K562 (cell line): ENCODE measurements around the gene CFL1. TPM values are rescaled to one million over a fixed set of nuclear protein-coding genes. Genes with fewer than 3 reads are reported as not detected.

Source experiments
- CBX2 ChIP-seq: fragments of 200-600 bp; sonication (generic); IDR thresholded peaks from one replicate; pipeline ENCODE4 v1.6.1; 2012; ENCODE audit warnings: mild to moderate bottlenecking, low read length, inconsistent platforms; ENCODE audit not compliant: insufficient read depth, poor library complexity, severe bottlenecking
- CHD7 ChIP-seq: fragments of 200-600 bp; sonication (generic); IDR thresholded peaks from one replicate; pipeline ENCODE4 v1.6.1; 2012; ENCODE audit warnings: mild to moderate bottlenecking, low read depth, low read length, inconsistent platforms
- KDM4B ChIP-seq, 2 experiments: fragments of 450-650 bp in 1 of 2; sonication (generic) in 1 of 2; IDR thresholded peaks; 2 replicates each; pipeline ENCODE4 v1.6.1; 2016 to 2017; ENCODE audit warnings: borderline replicate concordance in 2 of 2, antibody characterized with exemption in 1 of 2, low read depth in 1 of 2, mild to moderate bottlenecking in 1 of 2
- MAFG ChIP-seq: fragments of 450-650 bp; conservative IDR thresholded peaks from 2 replicates; pipeline ENCODE4 v1.6.1; 2016; ENCODE audit warnings: missing genetic modification characterization, missing compliant biosample characterization
- MLX ChIP-seq, 2 experiments: fragments of 450-650 bp in 1 of 2; sonication (generic) in 1 of 2; formaldehyde crosslinking; conservative IDR thresholded peaks; 2 replicates each; pipeline versions ENCODE4 v1.4.0 to v1.8.1; 2020 to 2022; ENCODE audit warnings: mild to moderate bottlenecking in 1 of 2, missing genetic modification reagents in 1 of 2
- MYBL2 ChIP-seq, 2 experiments: fragments of 450-650 bp in 1 of 2; sonication (generic) in 1 of 2; formaldehyde crosslinking in 1 of 2; IDR thresholded peaks; 2 replicates each; pipeline versions ENCODE4 v1.6.1 to v1.8.1; 2017 to 2022; ENCODE audit warnings: borderline replicate concordance in 1 of 2, inconsistent platforms in 1 of 2, low read depth in 1 of 2, mild to moderate bottlenecking in 1 of 2, missing genetic modification reagents in 1 of 2, moderate library complexity in 1 of 2
- RFX5 ChIP-seq: IDR thresholded peaks from 2 replicates; pipeline ENCODE4 v1.6.1; 2011; ENCODE audit warnings: low read depth, mild to moderate bottlenecking, improper control_type of control experiment, low read length
- SIRT6 ChIP-seq: IDR thresholded peaks from one replicate; pipeline ENCODE4 v1.6.1; 2012; ENCODE audit warnings: low read depth, mild to moderate bottlenecking, control low read depth, inconsistent platforms, low read length, moderate library complexity
- SMARCB1 ChIP-seq: IDR thresholded peaks from 2 replicates; pipeline ENCODE4 v1.6.1; 2011; ENCODE audit warnings: improper control_type of control experiment, low read depth; ENCODE audit not compliant: insufficient read length
- ZC3H11A ChIP-seq: IDR thresholded peaks from 2 replicates; pipeline ENCODE4 v1.6.1; 2012; ENCODE audit warnings: low read depth, low read length, improper control_type of control experiment
- ZNF76 ChIP-seq: fragments of 250-450 bp; sonication (Bioruptor Pico); IDR thresholded peaks from 2 replicates; pipeline ENCODE4 v1.4.0; 2020; ENCODE audit warnings: mild to moderate bottlenecking, moderate library complexity, borderline replicate concordance
- polyA plus RNA-seq, 8 experiments: library from polyadenylated mRNA; depleted of rRNA in 4 of 8; stranded (reverse) in 5 of 8; unstranded in 3 of 8; fragments of >200 nt; fragmentation: Nextera tagmentation in 2 of 8; fragmentation: Illumina TruSeq in 1 of 8; extraction: Ambion mirVana in 2 of 8; extraction: Trizol in 1 of 8; gene quantifications; 2 replicates each; pipeline versions ENCODE4 v1.2.1 to v1.2.3, GENCODE V29; 2011 to 2014; ENCODE audit warnings: inconsistent platforms in 1 of 8, missing spikeins in 1 of 8
- total RNA-seq, 7 experiments: library from RNA; depleted of rRNA in 6 of 7; stranded (reverse); fragments of >200 nt in 6 of 7; fragmentation: Illumina TruSeq in 2 of 7; extraction: Trizol in 2 of 7; gene quantifications; 2 replicates each; pipeline versions ENCODE4 v1.2.1 to v1.2.3, GENCODE V29; 2011 to 2021; ENCODE audit warnings: low replicate concordance in 1 of 7

Gene CFL1
- total and polyA plus RNA-seq, 9 of the 15 experiments (the other 6 are each of a cell fraction or from before 2014, with no cell fraction given) = 105 to 1,101 (median 859) TPM

- TF ChIP-seq MYBL2 (IDR thresholded peaks at IDR 0.05; ENCODE audit: low read depth) = no peak
- TF ChIP-seq MYBL2 (CRISPR knock-in tag; IDR thresholded peaks at IDR 0.05; ENCODE audit: borderline replicate concordance) = no peak
- no peak for TF ChIP-seq MAFG
- no peak for TF ChIP-seq SMARCB1
- peak in 1 of 2 experiments; percentile 84; a peak in 1 of 4 replicates for TF ChIP-seq KDM4B (IDR thresholded peaks at IDR 0.05; ENCODE audit: borderline replicate concordance in 2 of 2, low read depth in 1 of 2)
- no peak for TF ChIP-seq SIRT6
- no peak for TF ChIP-seq RFX5
- TF ChIP-seq CBX2 = no peak
- peak; percentile 40; the same call in 1 of the 2 replicates for TF ChIP-seq ZC3H11A
- 0 out of 4 replicates have a peak, but pooled peaks of 1 of the 2 experiments have one; percentile 66 for TF ChIP-seq MLX (CRISPR knock-in tag; conservative IDR thresholded peaks at IDR 0.05)
- TF ChIP-seq ZNF76 (CRISPR knock-in tag) = no peak
- TF ChIP-seq CHD7 = no peak
Measured at GRCh38 chr11:65857853-65858680, at the start of gene CFL1 (continued).
